ENCODE measurements around the gene GABBR2.
"Not testable (repeated sequence)": the region's sequence is repeated elsewhere in the genome, so short reads cannot be mapped to it uniquely, and the experiment has no call there.

GABBR2 gene

GRCh38 chr9:98288881-98289280, 419.9 kb downstream of the GABBR2 start:
- no peak for DNase-seq
- Mint-ChIP-seq H3K4me1 (no peaks in the 10 kb centered on the region), H3K9me3 (no peaks in the 10 kb centered on the region), H3K4me3 (no peak overlapping the region), H3K36me3 (no peaks in the 10 kb centered on the region), H3K27ac (no peak overlapping the region), H3K27me3 (peaks cover 30% of the 10 kb centered on the region)
- CTCF ChIA-PET = no interaction called here

GRCh38 chr9:98287384-98287783, 421.4 kb downstream of the GABBR2 start:
- Mint-ChIP-seq H3K27me3 (peaks cover 27% of the 10 kb centered on the region), H3K27ac (no peak overlapping the region), H3K9me3 (no peaks in the 10 kb centered on the region), H3K36me3 (no peaks in the 10 kb centered on the region), H3K4me1 (no peaks in the 10 kb centered on the region), H3K4me3 (no peak overlapping the region)
- CTCF ChIA-PET = no interaction called here
- DNase-seq = no peak

GRCh38 chr9:98285446-98285845, 423.3 kb downstream of the GABBR2 start:
- Mint-ChIP-seq H3K4me3 (no peak overlapping the region), H3K9me3 (no peaks in the 10 kb centered on the region), H3K36me3 (no peaks in the 10 kb centered on the region), H3K4me1 (no peaks in the 10 kb centered on the region), H3K27ac (no peak overlapping the region), H3K27me3 (peaks cover 24% of the 10 kb centered on the region)
- no peak for DNase-seq
- CTCF ChIA-PET = no interaction called here

GRCh38 chr9:98284754-98285153, 424.0 kb downstream of the GABBR2 start:
- no peak for DNase-seq
- CTCF ChIA-PET = no interaction called here
- no peaks in the 10 kb centered on the region for H3K4me1 Mint-ChIP-seq
- H3K27ac Mint-ChIP-seq = no peak overlapping the region
- no peaks in the 10 kb centered on the region for H3K9me3 Mint-ChIP-seq
- no peak overlapping the region for H3K4me3 Mint-ChIP-seq
- no peaks in the 10 kb centered on the region for H3K36me3 Mint-ChIP-seq
- H3K27me3 Mint-ChIP-seq = peaks cover 27% of the 10 kb centered on the region

- H3K9me3 Mint-ChIP-seq, CTCF ChIA-PET, H3K4me3 Mint-ChIP-seq, H3K36me3 Mint-ChIP-seq, DNase-seq, H3K4me1 Mint-ChIP-seq, H3K27ac Mint-ChIP-seq: not testable (repeated sequence)
- H3K27me3 Mint-ChIP-seq = peaks cover 38% of the 10 kb centered on the region
Observed at GRCh38 chr9:98283143-98283542, 425.6 kb downstream of the GABBR2 start.

GRCh38 chr9:98281281-98281680, 427.5 kb downstream of the GABBR2 start:
- CTCF ChIA-PET = interaction anchor here (0.6 to 1.2 kb wide), 2 partner anchors 12 to 648 kb away, joined by 3 to 4 read pairs; no protein-coding TSS in a partner anchor
- DNase-seq = no peak
- Mint-ChIP-seq H3K4me1 (no peaks in the 10 kb centered on the region), H3K4me3 (no peak overlapping the region), H3K27ac (no peak overlapping the region), H3K9me3 (no peaks in the 10 kb centered on the region), H3K27me3 (peaks cover 44% of the 10 kb centered on the region), H3K36me3 (no peaks in the 10 kb centered on the region)

GRCh38 chr9:98280574-98280973, 428.2 kb downstream of the GABBR2 start:
- no peaks in the 10 kb centered on the region for H3K4me1 Mint-ChIP-seq
- no peaks in the 10 kb centered on the region for H3K36me3 Mint-ChIP-seq
- H3K27ac Mint-ChIP-seq = no peak overlapping the region
- CTCF ChIA-PET = interaction anchor here (0.6 kb wide), 1 partner anchor 649 kb away, joined by 4 read pairs; no protein-coding TSS in a partner anchor
- no peak overlapping the region for H3K4me3 Mint-ChIP-seq
- H3K27me3 Mint-ChIP-seq = peaks cover 40% of the 10 kb centered on the region
- no peak for DNase-seq
- no peaks in the 10 kb centered on the region for H3K9me3 Mint-ChIP-seq

- Mint-ChIP-seq H3K9me3 (no peaks in the 10 kb centered on the region), H3K27ac (no peak overlapping the region), H3K27me3 (peaks cover 40% of the 10 kb centered on the region), H3K4me3 (no peak overlapping the region), H3K4me1 (no peaks in the 10 kb centered on the region), H3K36me3 (no peaks in the 10 kb centered on the region)
- CTCF ChIA-PET = no interaction called here
- no peak for DNase-seq
Observed at GRCh38 chr9:98280162-98280561, 428.6 kb downstream of the GABBR2 start.

- H3K4me3 Mint-ChIP-seq = no peak overlapping the region
- no peaks in the 10 kb centered on the region for H3K4me1 Mint-ChIP-seq
- DNase-seq = no peak
- no peaks in the 10 kb centered on the region for H3K9me3 Mint-ChIP-seq
- no peak overlapping the region for H3K27ac Mint-ChIP-seq
- H3K27me3 Mint-ChIP-seq = peaks cover 46% of the 10 kb centered on the region
- CTCF ChIA-PET = interaction anchor here (1.4 kb wide), 1 partner anchor 498 kb away, joined by 3 read pairs; no protein-coding TSS in a partner anchor
- H3K36me3 Mint-ChIP-seq = no peaks in the 10 kb centered on the region
Observed at GRCh38 chr9:98276907-98277469, 431.7 kb downstream of the GABBR2 start.

- Mint-ChIP-seq H3K4me1 (no peaks in the 10 kb centered on the region), H3K27me3 (peaks cover 41% of the 10 kb centered on the region), H3K4me3 (no peak overlapping the region), H3K27ac (no peak overlapping the region), H3K9me3 (no peaks in the 10 kb centered on the region), H3K36me3 (no peaks in the 10 kb centered on the region)
- CTCF ChIA-PET = no interaction called here
- no peak for DNase-seq
Observed at GRCh38 chr9:98275159-98275558, 433.6 kb downstream of the GABBR2 start.

- no peak for DNase-seq
- H3K27ac Mint-ChIP-seq = no peak overlapping the region
- CTCF ChIA-PET = interaction anchor here (1.2 kb wide), 1 partner anchor 348 kb away, joined by 3 read pairs; no protein-coding TSS in a partner anchor
- no peaks in the 10 kb centered on the region for H3K9me3 Mint-ChIP-seq
- H3K36me3 Mint-ChIP-seq = no peaks in the 10 kb centered on the region
- no peaks in the 10 kb centered on the region for H3K4me1 Mint-ChIP-seq
- peaks cover 30% of the 10 kb centered on the region for H3K27me3 Mint-ChIP-seq
- no peak overlapping the region for H3K4me3 Mint-ChIP-seq
Observed at GRCh38 chr9:98272083-98272482, 436.7 kb downstream of the GABBR2 start.

- no peak overlapping the region for H3K27ac Mint-ChIP-seq
- H3K36me3 Mint-ChIP-seq = no peaks in the 10 kb centered on the region
- H3K4me3 Mint-ChIP-seq = no peak overlapping the region
- no peaks in the 10 kb centered on the region for H3K4me1 Mint-ChIP-seq
- no peak for DNase-seq
- no peaks in the 10 kb centered on the region for H3K9me3 Mint-ChIP-seq
- peaks cover 26% of the 10 kb centered on the region for H3K27me3 Mint-ChIP-seq
- CTCF ChIA-PET = interaction anchor here (1.2 kb wide), 1 partner anchor 347 kb away, joined by 3 read pairs; no protein-coding TSS in a partner anchor
Observed at GRCh38 chr9:98271479-98271878, 437.3 kb downstream of the GABBR2 start.

- peaks cover 27% of the 10 kb centered on the region for H3K27me3 Mint-ChIP-seq
- CTCF ChIA-PET, H3K4me1 Mint-ChIP-seq, H3K27ac Mint-ChIP-seq, H3K4me3 Mint-ChIP-seq, H3K36me3 Mint-ChIP-seq, DNase-seq, H3K9me3 Mint-ChIP-seq: not testable (repeated sequence)
Observed at GRCh38 chr9:98270284-98270683, 438.5 kb downstream of the GABBR2 start.

- DNase-seq, H3K4me1 Mint-ChIP-seq, H3K27ac Mint-ChIP-seq, H3K9me3 Mint-ChIP-seq, H3K4me3 Mint-ChIP-seq, H3K36me3 Mint-ChIP-seq, CTCF ChIA-PET: not testable (repeated sequence)
- H3K27me3 Mint-ChIP-seq = peaks cover 26% of the 10 kb centered on the region
Observed at GRCh38 chr9:98269652-98270051, 439.1 kb downstream of the GABBR2 start.

GRCh38 chr9:98267556-98267955, 441.2 kb downstream of the GABBR2 start:
- DNase-seq, H3K4me3 Mint-ChIP-seq, CTCF ChIA-PET, H3K9me3 Mint-ChIP-seq, H3K36me3 Mint-ChIP-seq, H3K27ac Mint-ChIP-seq, H3K4me1 Mint-ChIP-seq: not testable (repeated sequence)
- H3K27me3 Mint-ChIP-seq = peaks cover 28% of the 10 kb centered on the region
